CD4-positive, alpha-beta T cell (primary cell): Measurements from ENCODE around the gene DEGS2. TPM values are rescaled to one million over a fixed set of nuclear protein-coding genes. Genes with fewer than 3 reads are reported as not detected.
A peak's percentile ranks its signal among the peaks of the same experiment; 100 is the strongest.

Experiments
- ATAC-seq: fragments of 200-7000 bp; cut with Tn5 transposase; one replicate; pipeline ENCODE4 v1.10.0; 2022; ENCODE audit warnings: mild to moderate bottlenecking; ENCODE audit not compliant: poor library complexity
- CTCF ChIA-PET: fragments of 350-600 bp; sonication (Branson Sonifier 250); formaldehyde crosslinking; loops from one replicate; lab custom pipeline; 2021; ENCODE audit warnings: antibody characterized with exemption, inconsistent platforms; lab: Charles Lee
- POLR2A ChIA-PET: fragments of 350-600 bp; sonication (Branson Sonifier 250); formaldehyde crosslinking; loops from one replicate; lab custom pipeline; 2021; ENCODE audit warnings: antibody characterized with exemption, inconsistent platforms; lab: Charles Lee
- DNase-seq, 14 experiments: peaks; one replicate each; pipeline ENCODE4 v3.0.0-alpha.2; 2013 to 2020; ENCODE audit warnings: mixed read lengths in 2 of 14
- H3K27ac ChIP-seq, 2 donors: one replicate each; pipeline versions ENCODE4 v1.5.1 to v1.7.0; 2013; ENCODE audit warnings: low read length in 2 of 2, low read depth in 1 of 2, mild to moderate bottlenecking in 1 of 2
- H3K27me3 ChIP-seq, 2 experiments: 1 replicate in 1 of 2; 2 replicates in 1 of 2; pipeline versions ENCODE4 v1.6.1 to v1.7.0; 2013; ENCODE audit warnings: low read length in 2 of 2, control low read depth in 1 of 2, mild to moderate bottlenecking in 1 of 2, moderate library complexity in 1 of 2; ENCODE audit not compliant: insufficient read depth in 2 of 2, control insufficient read depth in 1 of 2
- H3K36me3 ChIP-seq: one replicate; pipeline ENCODE4 v1.6.1; 2013; ENCODE audit warnings: low read length, control low read depth; ENCODE audit not compliant: insufficient read depth
- H3K4me1 ChIP-seq: one replicate; pipeline ENCODE4 v1.6.1; 2013; ENCODE audit warnings: low read length, control low read depth; ENCODE audit not compliant: insufficient read depth
- H3K4me3 ChIP-seq: one replicate; pipeline ENCODE4 v1.5.1; 2013; ENCODE audit warnings: mild to moderate bottlenecking, low read length, moderate library complexity
- H3K9me3 ChIP-seq, 2 experiments: 1 replicate in 1 of 2; 2 replicates in 1 of 2; pipeline versions ENCODE4 v1.6.1 to v1.7.0; 2013; ENCODE audit warnings: low read length in 2 of 2, mild to moderate bottlenecking in 2 of 2, control low read depth in 1 of 2, moderate library complexity in 1 of 2; ENCODE audit not compliant: control insufficient read depth in 1 of 2, insufficient read depth in 1 of 2
- H3K27ac Mint-ChIP-seq: one replicate; pipeline ENCODE4 v1.8.0; 2020; ENCODE audit warnings: mixed read lengths
- H3K27me3 Mint-ChIP-seq: one replicate; pipeline ENCODE4 v1.8.0; 2021; ENCODE audit warnings: mixed read lengths
- H3K36me3 Mint-ChIP-seq: one replicate; pipeline ENCODE4 v1.8.0; 2021; ENCODE audit warnings: low read depth, mixed read lengths
- H3K4me1 Mint-ChIP-seq: one replicate; pipeline ENCODE4 v1.8.0; 2021; ENCODE audit warnings: low read depth, mixed read lengths
- H3K4me3 Mint-ChIP-seq: one replicate; pipeline ENCODE4 v1.8.0; 2020; ENCODE audit warnings: mild to moderate bottlenecking, mixed read lengths
- H3K9me3 Mint-ChIP-seq: one replicate; pipeline ENCODE4 v1.8.0; 2020; ENCODE audit warnings: mixed read lengths
- intact Hi-C, 2 experiments: fragments of 100-400 bp; cut with DNase I in 1 of 2; cut with micrococcal nuclease in 1 of 2; formaldehyde crosslinking; loops; one replicate each; pipeline versions ENCODE4 v1.15.1 to v1.9.0; 2023 to 2025; cut with DNase I, micrococcal nuclease
- total RNA-seq, 174 experiments: library from RNA in 2 of 174; stranded (reverse) in 2 of 174; gene quantifications; one replicate each; pipeline ENCODE4 v1.2.3 and lab custom pipeline; 2021 to 2026
- TF ChIP-seq, protein P1 (sequence below): fragments of 200-600 bp; IDR thresholded peaks from one replicate; pipeline ENCODE4 v1.8.0; 2022; ENCODE audit warnings: antibody characterized with exemption, mild to moderate bottlenecking

The DEGS2 gene
- total RNA-seq, 2 experiments from 2014 or later = 0.11 TPM; not detected in 1

DNA sequence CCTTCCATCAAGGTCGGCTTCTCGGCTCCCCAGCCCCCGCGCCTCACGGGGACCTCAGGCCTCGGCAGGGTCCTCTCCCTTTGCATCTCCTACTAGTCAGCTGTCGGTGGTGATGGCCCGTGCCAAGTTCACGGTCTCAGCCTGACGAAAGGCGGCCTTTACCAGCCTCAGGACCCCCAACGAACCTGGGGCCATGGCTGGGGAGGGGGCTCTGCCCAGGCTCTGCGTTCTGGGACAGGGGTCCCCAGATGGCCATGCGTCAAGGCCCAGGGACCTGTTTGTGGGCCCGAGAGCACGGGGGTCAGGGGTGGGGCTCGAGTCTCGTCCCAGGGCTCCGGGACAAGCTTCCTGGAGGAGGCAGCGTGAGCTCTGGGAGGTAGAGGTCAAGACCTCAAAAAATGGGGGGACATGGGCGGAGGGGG is 32.8 kb upstream of the DEGS2 start:
- H3K4me1 Mint-ChIP-seq = peaks cover 9% of the 10 kb centered on the region
- POLR2A ChIA-PET = interaction anchor here (1.0 to 3.2 kb wide), 20 partner anchors 21 to 221 kb away, joined by 3 to 43 read pairs (median 6); partner anchors contain the start of genes EVL, WDR25 and YY1
- intact Hi-C loops = loop anchor here (1.0 to 5.0 kb wide), 10 partner anchors 23 to 209 kb away; partner anchors contain the start of genes WDR25 (in 1 of the 2) and YY1 (in 1 of the 2)
- H3K27me3 Mint-ChIP-seq = no peaks in the 10 kb centered on the region
- peak overlapping the region in 1 of 2 donors; percentile 84 for H3K27ac ChIP-seq
- H3K4me3 ChIP-seq = peak overlapping the region; percentile 60
- no peak for ATAC-seq
- peaks cover 21% of the 10 kb centered on the region for H3K4me1 ChIP-seq
- peak overlapping the region; percentile 86 for H3K27ac Mint-ChIP-seq
- no peaks in the 10 kb centered on the region for H3K9me3 Mint-ChIP-seq
- no peaks in the 10 kb centered on the region for H3K36me3 ChIP-seq
- H3K4me3 Mint-ChIP-seq = no peak overlapping the region
- H3K27me3 ChIP-seq = no peaks in the 10 kb centered on the region
- H3K36me3 Mint-ChIP-seq = no peaks in the 10 kb centered on the region
- TF ChIP-seq, protein P1, sequence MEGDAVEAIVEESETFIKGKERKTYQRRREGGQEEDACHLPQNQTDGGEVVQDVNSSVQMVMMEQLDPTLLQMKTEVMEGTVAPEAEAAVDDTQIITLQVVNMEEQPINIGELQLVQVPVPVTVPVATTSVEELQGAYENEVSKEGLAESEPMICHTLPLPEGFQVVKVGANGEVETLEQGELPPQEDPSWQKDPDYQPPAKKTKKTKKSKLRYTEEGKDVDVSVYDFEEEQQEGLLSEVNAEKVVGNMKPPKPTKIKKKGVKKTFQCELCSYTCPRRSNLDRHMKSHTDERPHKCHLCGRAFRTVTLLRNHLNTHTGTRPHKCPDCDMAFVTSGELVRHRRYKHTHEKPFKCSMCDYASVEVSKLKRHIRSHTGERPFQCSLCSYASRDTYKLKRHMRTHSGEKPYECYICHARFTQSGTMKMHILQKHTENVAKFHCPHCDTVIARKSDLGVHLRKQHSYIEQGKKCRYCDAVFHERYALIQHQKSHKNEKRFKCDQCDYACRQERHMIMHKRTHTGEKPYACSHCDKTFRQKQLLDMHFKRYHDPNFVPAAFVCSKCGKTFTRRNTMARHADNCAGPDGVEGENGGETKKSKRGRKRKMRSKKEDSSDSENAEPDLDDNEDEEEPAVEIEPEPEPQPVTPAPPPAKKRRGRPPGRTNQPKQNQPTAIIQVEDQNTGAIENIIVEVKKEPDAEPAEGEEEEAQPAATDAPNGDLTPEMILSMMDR = no peak
- DNase-seq = peak in 1 of 14 experiments; percentile 23
- CTCF ChIA-PET = interaction anchor here (0.9 to 3.4 kb wide), 43 partner anchors 8 to 293 kb away, joined by 3 to 49 read pairs (median 5); partner anchors contain the start of gene EVL
- H3K9me3 ChIP-seq = no peaks in the 10 kb centered on the region

DNA sequence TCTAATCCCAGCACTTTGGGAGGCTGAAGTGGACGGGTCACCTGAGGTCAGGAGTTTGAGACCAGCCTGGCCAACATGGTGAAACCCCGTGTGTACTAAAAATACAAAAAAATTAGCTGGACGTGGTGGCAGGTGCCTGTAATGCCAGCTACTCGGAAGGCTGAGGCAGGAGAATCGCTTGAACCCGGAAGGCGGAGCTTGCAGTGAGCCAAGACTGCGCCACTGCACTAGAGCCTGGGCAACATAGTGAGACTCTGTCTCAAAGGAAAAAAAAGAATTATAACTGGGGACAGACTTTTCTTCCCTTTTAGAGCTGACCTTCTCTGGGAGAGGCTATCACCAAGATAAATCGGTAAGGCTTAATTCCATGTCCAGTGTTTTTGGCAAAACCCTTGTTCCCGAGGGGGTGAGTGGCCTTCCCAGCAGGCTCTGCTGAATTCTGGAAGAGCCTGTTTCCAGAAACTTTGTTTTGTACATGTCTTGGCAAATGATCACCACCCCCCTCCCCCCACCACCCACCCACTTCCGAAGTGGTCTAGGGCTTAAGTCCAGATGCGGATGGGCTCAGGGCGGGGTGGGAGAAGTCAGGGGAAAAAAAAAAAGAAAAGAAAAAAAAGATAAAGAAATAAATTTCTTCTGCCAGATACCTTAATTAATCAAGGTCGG is 32.3 kb upstream of the DEGS2 start:
- no peaks in the 10 kb centered on the region for H3K9me3 ChIP-seq
- no peaks in the 10 kb centered on the region for H3K27me3 ChIP-seq
- ChIA-PET POLR2A (interaction anchor here (1.5 to 3.2 kb wide), 6 partner anchors 21 to 209 kb away, joined by 5 to 43 read pairs (median 18); partner anchors contain the start of gene EVL), CTCF (interaction anchor here (1.3 to 3.4 kb wide), 14 partner anchors 24 to 209 kb away, joined by 3 to 25 read pairs (median 10); partner anchors contain the start of gene EVL)
- no peak for ATAC-seq
- Mint-ChIP-seq H3K4me3 (no peak overlapping the region), H3K27me3 (no peaks in the 10 kb centered on the region), H3K4me1 (peaks cover 9% of the 10 kb centered on the region), H3K36me3 (no peaks in the 10 kb centered on the region), H3K27ac (no peak overlapping the region), H3K9me3 (no peaks in the 10 kb centered on the region)
- TF ChIP-seq, protein P1 = no peak
- H3K4me3 ChIP-seq = no peak overlapping the region
- no peak overlapping the region for H3K27ac ChIP-seq
- DNase-seq = no peak
- peaks cover 21% of the 10 kb centered on the region for H3K4me1 ChIP-seq
- H3K36me3 ChIP-seq = no peaks in the 10 kb centered on the region
- intact Hi-C loops = loop anchor here (1.0 to 5.0 kb wide), 10 partner anchors 23 to 208 kb away; partner anchors contain the start of genes WDR25 (in 1 of the 2) and YY1 (in 1 of the 2)

DNA sequence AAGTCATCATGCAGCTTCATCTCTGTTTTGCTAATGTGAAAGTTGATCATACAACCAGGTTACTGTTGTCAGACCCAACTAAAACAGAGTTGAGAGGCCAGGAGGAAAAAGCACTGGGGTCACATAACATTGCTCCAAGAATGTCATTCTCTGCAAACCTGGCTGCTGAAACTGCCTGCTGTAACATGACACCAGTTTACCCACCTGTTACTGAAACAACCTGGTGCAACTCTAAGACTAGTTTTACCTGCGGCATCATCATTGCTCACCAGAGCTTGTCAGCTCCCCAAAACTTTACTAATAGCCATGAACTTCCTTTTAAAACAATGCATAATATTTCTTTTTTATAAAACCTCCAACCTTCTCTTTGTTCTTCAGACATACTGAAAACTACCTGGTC is 30.7 kb upstream of the DEGS2 start:
- H3K4me1 ChIP-seq = peaks cover 21% of the 10 kb centered on the region
- no peak overlapping the region for H3K27ac ChIP-seq
- no peak overlapping the region for H3K27ac Mint-ChIP-seq
- H3K27me3 Mint-ChIP-seq = no peaks in the 10 kb centered on the region
- H3K27me3 ChIP-seq = no peaks in the 10 kb centered on the region
- no peak overlapping the region for H3K4me3 ChIP-seq
- ChIA-PET CTCF (interaction anchor here (0.6 kb wide), 1 partner anchor 58 kb away, joined by 3 read pairs; no protein-coding TSS in a partner anchor), POLR2A (interaction anchor here (0.9 kb wide), 1 partner anchor 82 kb away, joined by 3 read pairs; no protein-coding TSS in a partner anchor)
- H3K4me3 Mint-ChIP-seq = no peak overlapping the region
- H3K9me3 ChIP-seq = no peaks in the 10 kb centered on the region
- DNase-seq (no peak), ATAC-seq (no peak)
- H3K4me1 Mint-ChIP-seq = peaks cover 9% of the 10 kb centered on the region
- no peaks in the 10 kb centered on the region for H3K36me3 ChIP-seq
- no peaks in the 10 kb centered on the region for H3K36me3 Mint-ChIP-seq
- TF ChIP-seq, protein P1 = no peak
- intact Hi-C loops = loop anchor here (5.0 kb wide), 4 partner anchors 47 to 187 kb away; partner anchors contain the start of genes WDR25 (in 1 of the 2) and YY1 (in 1 of the 2)
- no peaks in the 10 kb centered on the region for H3K9me3 Mint-ChIP-seq
